HCT116 (cell line): ENCODE results near the gene SLC10A6. TPM values are rescaled to one million over a fixed set of nuclear protein-coding genes. Genes with fewer than 3 reads are reported as not detected.

Experiments used
- ATAC-seq: fragments of 200-7000 bp; cut with Tn5 transposase; 2 replicates; pipeline ENCODE4 v1.9.1; 2020; ENCODE audit warnings: mild to moderate bottlenecking, moderate library complexity
- BruUV-seq: library from RNA; stranded (reverse); fragments of 400-500 nt; replicated peaks from 2 replicates; lab custom pipeline; 2021; lab: Mats Ljungman, UMichigan
- CTCF ChIA-PET: fragments of 300-600 bp; sonication (Branson Sonifier 250); formaldehyde crosslinking; loops from one replicate; lab custom pipeline; 2021; ENCODE audit warnings: antibody characterized with exemption; lab: Charles Lee
- POLR2A ChIA-PET: fragments of 300-600, 350-600 bp; sonication (Branson Sonifier 250); formaldehyde crosslinking; loops from one replicate; lab custom pipeline; 2021; ENCODE audit warnings: antibody characterized with exemption; lab: Charles Lee
- RAD21 ChIA-PET, 2 experiments: fragments of 300-600 bp; sonication (Branson Sonifier 250); formaldehyde crosslinking; loops; one replicate each; lab custom pipeline; 2023; ENCODE audit warnings: low total read pairs in 2 of 2; ENCODE audit not compliant: uncharacterized antibody in 2 of 2, unreplicated experiment in 2 of 2, low non-redundant PET in 1 of 2; lab: Charles Lee
- DNase-seq: peaks from one replicate; pipeline ENCODE4 v3.0.0-alpha.2; 2010; ENCODE audit warnings: low read depth, low spot score
- H2AFZ ChIP-seq: fragments of 200-600 bp; shearing (Covaris generic), sonication (generic); 2 replicates; pipeline ENCODE4 v1.6.1; 2017; ENCODE audit warnings: low read depth, mixed run types, mixed read lengths, antibody characterized with exemption, low read length; ENCODE audit not compliant: poor library complexity, severe bottlenecking
- H3K27ac ChIP-seq: 2 replicates; pipeline ENCODE4 v1.5.1; 2012; ENCODE audit warnings: low read depth, low read length
- H3K27me3 ChIP-seq: fragments of 200-600 bp; sonication (generic); 2 replicates; pipeline ENCODE4 v1.6.1; 2016; ENCODE audit warnings: mixed run types, low read length, mixed read lengths; ENCODE audit not compliant: insufficient read depth
- H3K36me3 ChIP-seq, 2 experiments: fragments of 200-500 bp in 1 of 2; fragments of 200-600 bp in 1 of 2; sonication (Bioruptor generic) in 1 of 2; sonication (generic) in 1 of 2; 2 replicates each; pipeline versions ENCODE4 v1.5.1 to v1.6.1; 2014 to 2016; ENCODE audit warnings: low read length in 2 of 2, inconsistent platforms in 1 of 2, mixed read lengths in 1 of 2, mixed run types in 1 of 2; ENCODE audit not compliant: insufficient read depth in 2 of 2, control insufficient read depth in 1 of 2
- H3K4me1 ChIP-seq, 2 experiments: fragments of 200-600 bp in 1 of 2; sonication (generic) in 1 of 2; 2 replicates each; pipeline versions ENCODE4 v1.5.1 to v1.6.1; 2012 to 2017; ENCODE audit warnings: low read length in 2 of 2, inconsistent platforms in 1 of 2, mild to moderate bottlenecking in 1 of 2, mixed read lengths in 1 of 2, mixed run types in 1 of 2, moderate library complexity in 1 of 2; ENCODE audit not compliant: insufficient read depth in 2 of 2, control insufficient read depth in 1 of 2
- H3K4me2 ChIP-seq: fragments of 200-600 bp; sonication (generic); 2 replicates; pipeline ENCODE4 v1.6.1; 2017; ENCODE audit warnings: mixed run types, low read length, mixed read lengths
- H3K4me3 ChIP-seq, 2 experiments: fragments of 200-600 bp in 1 of 2; sonication (generic) in 1 of 2; replicated peaks in 1 of 2; 2 replicates each; pipeline ENCODE4 v1.5.1; 2011 to 2016; ENCODE audit warnings: low read length in 2 of 2, control low read depth in 1 of 2, low read depth in 1 of 2, mild to moderate bottlenecking in 1 of 2, mixed read lengths in 1 of 2, mixed run types in 1 of 2
- H3K79me2 ChIP-seq: fragments of 200-600 bp; sonication (generic); 2 replicates; pipeline ENCODE4 v1.6.1; 2017; ENCODE audit warnings: mild to moderate bottlenecking, mixed run types, low read length, moderate library complexity, mixed read lengths; ENCODE audit not compliant: insufficient read depth
- H3K9ac ChIP-seq: fragments of 200-600 bp; sonication (generic); 2 replicates; pipeline ENCODE4 v1.6.1; 2016; ENCODE audit warnings: low read length, mixed read lengths
- H3K9me2 ChIP-seq: fragments of 200-600 bp; sonication (generic), shearing (Covaris generic); 2 replicates; pipeline ENCODE4 v1.6.1; 2017; ENCODE audit warnings: mixed run types, mild to moderate bottlenecking, moderate library complexity; ENCODE audit not compliant: insufficient read depth
- H3K9me3 ChIP-seq, 2 experiments: fragments of 200-500 bp in 1 of 2; fragments of 200-600 bp in 1 of 2; sonication (Bioruptor generic) in 1 of 2; sonication (generic) in 1 of 2; 2 replicates each; pipeline ENCODE4 v1.6.1; 2014 to 2017; ENCODE audit warnings: low read length in 2 of 2, mixed read lengths in 2 of 2, inconsistent platforms in 1 of 2, low read depth in 1 of 2, mild to moderate bottlenecking in 1 of 2, mixed run types in 1 of 2, moderate library complexity in 1 of 2; ENCODE audit not compliant: control insufficient read depth in 1 of 2, insufficient read depth in 1 of 2
- H4K20me1 ChIP-seq: fragments of 200-600 bp; sonication (generic), shearing (Covaris generic); 2 replicates; pipeline ENCODE4 v1.6.1; 2017; ENCODE audit warnings: mixed run types, mild to moderate bottlenecking, moderate library complexity; ENCODE audit not compliant: insufficient read depth
- EZH2 ChIP-seq: fragments of 200-600 bp; sonication (generic); IDR thresholded peaks from 2 replicates; pipeline ENCODE4 v1.6.1; 2017; ENCODE audit warnings: antibody characterized with exemption, mixed run types
- POLR2A ChIP-seq: IDR thresholded peaks from 2 replicates; pipeline ENCODE4 v1.7.0; 2011; ENCODE audit warnings: borderline replicate concordance; ENCODE audit not compliant: insufficient read depth, insufficient read length; ENCODE audit errors: extremely low read depth
- POLR2AphosphoS5 ChIP-seq: IDR thresholded peaks from 2 replicates; pipeline ENCODE4 v1.6.1; 2011; ENCODE audit warnings: mild to moderate bottlenecking, low read depth, low read length, moderate library complexity
- SIN3A ChIP-seq: IDR thresholded peaks from 2 replicates; pipeline ENCODE4 v1.6.1; 2012; ENCODE audit warnings: low read depth
- SP1 ChIP-seq: IDR thresholded peaks from 2 replicates; pipeline ENCODE4 v1.6.1; 2012; ENCODE audit warnings: low read depth
- SRF ChIP-seq: IDR thresholded peaks from 2 replicates; pipeline ENCODE4 v1.6.1; 2012; ENCODE audit warnings: low read depth
- ZFX ChIP-seq: fragments of 450-650 bp; IDR thresholded peaks from 2 replicates; pipeline ENCODE4 v1.6.1; 2017
- ZNF274 ChIP-seq: fragments of 200-500 bp; sonication (Bioruptor generic); IDR thresholded peaks from 2 replicates; pipeline ENCODE4 v1.6.1; 2014; ENCODE audit warnings: mild to moderate bottlenecking, low read depth, low read length, inconsistent platforms
- intact Hi-C: fragments of 100-400 bp; cut with micrococcal nuclease; formaldehyde crosslinking; loops from 2 replicates; pipeline ENCODE4 v1.10.0; 2022
- total RNA-seq: library from RNA; stranded (reverse); gene quantifications from one replicate; pipeline ENCODE4 v1.2.1, GENCODE V29; 2021; ENCODE audit not compliant: unreplicated experiment
- TF ChIP-seq, protein P1 (sequence below): IDR thresholded peaks from 2 replicates; pipeline ENCODE4 v1.6.1; 2012
- TF ChIP-seq, protein P2 (sequence below): IDR thresholded peaks from 2 replicates; pipeline ENCODE4 v1.6.1; 2012
- TF ChIP-seq, protein P3 (sequence below): IDR thresholded peaks from 2 replicates; pipeline ENCODE4 v1.6.1; 2012; ENCODE audit warnings: low read depth
- TF ChIP-seq, protein P4 (sequence below), 3 experiments: fragments of 200-600 bp in 1 of 3; sonication (generic) in 1 of 3; IDR thresholded peaks in 2 of 3; conservative IDR thresholded peaks in 1 of 3; 2 replicates each; pipeline ENCODE4 v1.5.1; 2012 to 2017; ENCODE audit warnings: low read depth in 2 of 3, low read length in 2 of 3, antibody characterized with exemption in 1 of 3, borderline replicate concordance in 1 of 3, control low read depth in 1 of 3, mild to moderate bottlenecking in 1 of 3, mixed read lengths in 1 of 3, mixed run types in 1 of 3, moderate library complexity in 1 of 3; ENCODE audit not compliant: insufficient read depth in 1 of 3
- TF ChIP-seq, protein P5 (sequence below): IDR thresholded peaks from 2 replicates; pipeline ENCODE4 v1.6.1; 2011; ENCODE audit warnings: mild to moderate bottlenecking, low read length, moderate library complexity; ENCODE audit not compliant: insufficient replicate concordance; ENCODE audit errors: extremely low read depth

SLC10A6 gene
- total RNA-seq, 1 experiment from 2014 or later, result not detected

DNA sequence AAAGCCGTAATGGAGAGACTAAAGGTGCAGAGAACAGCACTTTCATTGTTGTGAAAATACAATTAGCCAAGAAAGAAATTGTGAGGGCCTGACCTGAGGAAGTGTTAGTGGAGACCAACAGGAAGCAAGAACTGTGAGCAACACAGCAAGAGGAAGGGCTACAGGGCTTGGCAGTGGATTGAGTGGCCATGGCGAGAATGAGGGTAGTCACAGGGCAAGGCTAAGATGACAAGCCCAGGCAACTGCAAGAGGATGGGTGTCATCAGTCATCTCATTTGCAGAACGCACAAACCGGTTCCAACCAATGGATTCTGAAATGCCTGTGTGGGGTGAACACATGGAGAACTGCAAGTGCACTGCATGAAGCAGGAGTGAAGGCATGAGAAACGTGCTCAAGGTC, 3.6 kb downstream of the SLC10A6 start:
- no peak overlapping the region for H2AFZ ChIP-seq
- H3K27ac ChIP-seq, result no peak overlapping the region
- ChIA-PET RAD21 (no interaction called here), CTCF (no interaction called here), POLR2A (no interaction called here)
- H3K79me2 ChIP-seq, result no peaks in the 10 kb centered on the region
- TF ChIP-seq SP1, result no peak
- TF ChIP-seq, protein P1, sequence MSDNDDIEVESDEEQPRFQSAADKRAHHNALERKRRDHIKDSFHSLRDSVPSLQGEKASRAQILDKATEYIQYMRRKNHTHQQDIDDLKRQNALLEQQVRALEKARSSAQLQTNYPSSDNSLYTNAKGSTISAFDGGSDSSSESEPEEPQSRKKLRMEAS, result no peak
- TF ChIP-seq SRF, result no peak
- no peak for TF ChIP-seq ZNF274
- TF ChIP-seq ZFX, result no peak
- TF ChIP-seq, protein P2, sequence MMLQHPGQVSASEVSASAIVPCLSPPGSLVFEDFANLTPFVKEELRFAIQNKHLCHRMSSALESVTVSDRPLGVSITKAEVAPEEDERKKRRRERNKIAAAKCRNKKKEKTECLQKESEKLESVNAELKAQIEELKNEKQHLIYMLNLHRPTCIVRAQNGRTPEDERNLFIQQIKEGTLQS, result no peak
- TF ChIP-seq POLR2AphosphoS5, result no peak
- TF ChIP-seq SIN3A, result no peak
- TF ChIP-seq, protein P3, sequence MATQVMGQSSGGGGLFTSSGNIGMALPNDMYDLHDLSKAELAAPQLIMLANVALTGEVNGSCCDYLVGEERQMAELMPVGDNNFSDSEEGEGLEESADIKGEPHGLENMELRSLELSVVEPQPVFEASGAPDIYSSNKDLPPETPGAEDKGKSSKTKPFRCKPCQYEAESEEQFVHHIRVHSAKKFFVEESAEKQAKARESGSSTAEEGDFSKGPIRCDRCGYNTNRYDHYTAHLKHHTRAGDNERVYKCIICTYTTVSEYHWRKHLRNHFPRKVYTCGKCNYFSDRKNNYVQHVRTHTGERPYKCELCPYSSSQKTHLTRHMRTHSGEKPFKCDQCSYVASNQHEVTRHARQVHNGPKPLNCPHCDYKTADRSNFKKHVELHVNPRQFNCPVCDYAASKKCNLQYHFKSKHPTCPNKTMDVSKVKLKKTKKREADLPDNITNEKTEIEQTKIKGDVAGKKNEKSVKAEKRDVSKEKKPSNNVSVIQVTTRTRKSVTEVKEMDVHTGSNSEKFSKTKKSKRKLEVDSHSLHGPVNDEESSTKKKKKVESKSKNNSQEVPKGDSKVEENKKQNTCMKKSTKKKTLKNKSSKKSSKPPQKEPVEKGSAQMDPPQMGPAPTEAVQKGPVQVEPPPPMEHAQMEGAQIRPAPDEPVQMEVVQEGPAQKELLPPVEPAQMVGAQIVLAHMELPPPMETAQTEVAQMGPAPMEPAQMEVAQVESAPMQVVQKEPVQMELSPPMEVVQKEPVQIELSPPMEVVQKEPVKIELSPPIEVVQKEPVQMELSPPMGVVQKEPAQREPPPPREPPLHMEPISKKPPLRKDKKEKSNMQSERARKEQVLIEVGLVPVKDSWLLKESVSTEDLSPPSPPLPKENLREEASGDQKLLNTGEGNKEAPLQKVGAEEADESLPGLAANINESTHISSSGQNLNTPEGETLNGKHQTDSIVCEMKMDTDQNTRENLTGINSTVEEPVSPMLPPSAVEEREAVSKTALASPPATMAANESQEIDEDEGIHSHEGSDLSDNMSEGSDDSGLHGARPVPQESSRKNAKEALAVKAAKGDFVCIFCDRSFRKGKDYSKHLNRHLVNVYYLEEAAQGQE, result no peak
- TF ChIP-seq, protein P4, sequence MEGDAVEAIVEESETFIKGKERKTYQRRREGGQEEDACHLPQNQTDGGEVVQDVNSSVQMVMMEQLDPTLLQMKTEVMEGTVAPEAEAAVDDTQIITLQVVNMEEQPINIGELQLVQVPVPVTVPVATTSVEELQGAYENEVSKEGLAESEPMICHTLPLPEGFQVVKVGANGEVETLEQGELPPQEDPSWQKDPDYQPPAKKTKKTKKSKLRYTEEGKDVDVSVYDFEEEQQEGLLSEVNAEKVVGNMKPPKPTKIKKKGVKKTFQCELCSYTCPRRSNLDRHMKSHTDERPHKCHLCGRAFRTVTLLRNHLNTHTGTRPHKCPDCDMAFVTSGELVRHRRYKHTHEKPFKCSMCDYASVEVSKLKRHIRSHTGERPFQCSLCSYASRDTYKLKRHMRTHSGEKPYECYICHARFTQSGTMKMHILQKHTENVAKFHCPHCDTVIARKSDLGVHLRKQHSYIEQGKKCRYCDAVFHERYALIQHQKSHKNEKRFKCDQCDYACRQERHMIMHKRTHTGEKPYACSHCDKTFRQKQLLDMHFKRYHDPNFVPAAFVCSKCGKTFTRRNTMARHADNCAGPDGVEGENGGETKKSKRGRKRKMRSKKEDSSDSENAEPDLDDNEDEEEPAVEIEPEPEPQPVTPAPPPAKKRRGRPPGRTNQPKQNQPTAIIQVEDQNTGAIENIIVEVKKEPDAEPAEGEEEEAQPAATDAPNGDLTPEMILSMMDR (IDR thresholded peaks at IDR 0.05 in 2 of 3, conservative IDR thresholded peaks at IDR 0.05 in 1 of 3; ENCODE audit: borderline replicate concordance in 1 of 3, insufficient read depth in 1 of 3, low read depth in 2 of 3, low read length in 2 of 3), result no peak
- TF ChIP-seq, protein P5, sequence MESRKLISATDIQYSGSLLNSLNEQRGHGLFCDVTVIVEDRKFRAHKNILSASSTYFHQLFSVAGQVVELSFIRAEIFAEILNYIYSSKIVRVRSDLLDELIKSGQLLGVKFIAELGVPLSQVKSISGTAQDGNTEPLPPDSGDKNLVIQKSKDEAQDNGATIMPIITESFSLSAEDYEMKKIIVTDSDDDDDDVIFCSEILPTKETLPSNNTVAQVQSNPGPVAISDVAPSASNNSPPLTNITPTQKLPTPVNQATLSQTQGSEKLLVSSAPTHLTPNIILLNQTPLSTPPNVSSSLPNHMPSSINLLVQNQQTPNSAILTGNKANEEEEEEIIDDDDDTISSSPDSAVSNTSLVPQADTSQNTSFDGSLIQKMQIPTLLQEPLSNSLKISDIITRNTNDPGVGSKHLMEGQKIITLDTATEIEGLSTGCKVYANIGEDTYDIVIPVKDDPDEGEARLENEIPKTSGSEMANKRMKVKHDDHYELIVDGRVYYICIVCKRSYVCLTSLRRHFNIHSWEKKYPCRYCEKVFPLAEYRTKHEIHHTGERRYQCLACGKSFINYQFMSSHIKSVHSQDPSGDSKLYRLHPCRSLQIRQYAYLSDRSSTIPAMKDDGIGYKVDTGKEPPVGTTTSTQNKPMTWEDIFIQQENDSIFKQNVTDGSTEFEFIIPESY, result no peak
- TF ChIP-seq EZH2, result no peak
- no peak for TF ChIP-seq POLR2A
- H3K9ac ChIP-seq, result no peak overlapping the region
- no peaks in the 10 kb centered on the region for H3K36me3 ChIP-seq
- DNase-seq, result no peak
- BruUV-seq, result no TSS peak
- no peak for ATAC-seq
- intact Hi-C loops, result no loop called here
- no peaks in the 10 kb centered on the region for H3K27me3 ChIP-seq
- H3K4me3 ChIP-seq, result no peak overlapping the region
- no peaks in the 10 kb centered on the region for H3K9me3 ChIP-seq
- H4K20me1 ChIP-seq, result no peaks in the 10 kb centered on the region
- no peaks in the 10 kb centered on the region for H3K4me1 ChIP-seq
- no peaks in the 10 kb centered on the region for H3K9me2 ChIP-seq
- no peak overlapping the region for H3K4me2 ChIP-seq
